Prostate gland (tissue), 2 donors: ENCODE results near the gene TMEM117.

Experiments
- POLR2A ChIP-seq: fragments of 450-650 bp; IDR thresholded peaks from one replicate; pipeline ENCODE4 v1.6.1; 2016; ENCODE audit warnings: antibody characterized with exemption, mild to moderate bottlenecking
- POLR2AphosphoS5 ChIP-seq: sonication (generic); formaldehyde crosslinking; IDR thresholded peaks from one replicate; pipeline ENCODE4 v1.6.1; 2017; ENCODE audit warnings: antibody characterized with exemption
- TF ChIP-seq, protein P1 (sequence below), 4 experiments: fragments of 200-600 bp in 2 of 4; fragments of 450-650 bp in 2 of 4; sonication (generic) in 2 of 4; IDR thresholded peaks; 1 replicate in 3 of 4; 2 replicates in 1 of 4; pipeline ENCODE4 v1.5.1; 2016 to 2019; ENCODE audit warnings: antibody characterized with exemption in 4 of 4, mild to moderate bottlenecking in 2 of 4, moderate library complexity in 2 of 4

DNA sequence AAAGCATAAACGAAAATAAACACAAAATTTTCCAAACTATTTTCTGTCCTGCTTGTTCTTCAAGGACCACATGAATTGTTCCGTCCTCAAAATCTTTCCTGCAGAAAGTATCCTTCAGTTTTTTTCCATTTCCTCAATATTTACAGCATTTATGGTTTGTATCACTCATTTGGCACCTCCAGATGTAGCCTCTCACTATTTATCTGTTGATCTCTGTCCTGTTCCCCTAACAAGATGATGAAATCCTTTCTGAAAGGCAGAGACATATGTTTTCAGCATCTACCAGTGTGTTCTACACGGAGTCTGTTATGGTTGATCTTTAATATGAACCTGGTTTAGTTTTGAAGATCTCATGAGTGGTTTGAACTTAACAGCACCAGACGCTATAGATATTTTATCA is 550.1 kb downstream of the TMEM117 start:
- TF ChIP-seq, protein P1, sequence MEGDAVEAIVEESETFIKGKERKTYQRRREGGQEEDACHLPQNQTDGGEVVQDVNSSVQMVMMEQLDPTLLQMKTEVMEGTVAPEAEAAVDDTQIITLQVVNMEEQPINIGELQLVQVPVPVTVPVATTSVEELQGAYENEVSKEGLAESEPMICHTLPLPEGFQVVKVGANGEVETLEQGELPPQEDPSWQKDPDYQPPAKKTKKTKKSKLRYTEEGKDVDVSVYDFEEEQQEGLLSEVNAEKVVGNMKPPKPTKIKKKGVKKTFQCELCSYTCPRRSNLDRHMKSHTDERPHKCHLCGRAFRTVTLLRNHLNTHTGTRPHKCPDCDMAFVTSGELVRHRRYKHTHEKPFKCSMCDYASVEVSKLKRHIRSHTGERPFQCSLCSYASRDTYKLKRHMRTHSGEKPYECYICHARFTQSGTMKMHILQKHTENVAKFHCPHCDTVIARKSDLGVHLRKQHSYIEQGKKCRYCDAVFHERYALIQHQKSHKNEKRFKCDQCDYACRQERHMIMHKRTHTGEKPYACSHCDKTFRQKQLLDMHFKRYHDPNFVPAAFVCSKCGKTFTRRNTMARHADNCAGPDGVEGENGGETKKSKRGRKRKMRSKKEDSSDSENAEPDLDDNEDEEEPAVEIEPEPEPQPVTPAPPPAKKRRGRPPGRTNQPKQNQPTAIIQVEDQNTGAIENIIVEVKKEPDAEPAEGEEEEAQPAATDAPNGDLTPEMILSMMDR (IDR thresholded peaks at IDR 0.05) = no peak
- no peak for TF ChIP-seq POLR2A
- TF ChIP-seq POLR2AphosphoS5 = no peak
